GM13976 (cell line): ENCODE results near the gene PPP1R12C.
A peak's percentile ranks its signal among the peaks of the same experiment; 100 is the strongest.

ENCODE experiments used
- DNase-seq: peaks from one replicate; pipeline ENCODE4 v3.0.0; 2012; ENCODE audit warnings: low spot score
- in situ Hi-C: fragments of 300-500 bp; cut with MboI; formaldehyde crosslinking; loops from one replicate; pipeline ENCODE4 v1.12.0; 2022; ENCODE audit warnings: low sequenced_read_pairs, mixed read lengths, inconsistent platforms; ENCODE audit not compliant: unreplicated experiment
- TF ChIP-seq, protein P1 (sequence below): IDR thresholded peaks from 2 replicates; pipeline ENCODE4 v1.5.1; 2012; ENCODE audit warnings: borderline replicate concordance, mild to moderate bottlenecking; ENCODE audit not compliant: insufficient read depth; ENCODE audit errors: extremely low read depth, missing control alignments, control extremely low read depth

PPP1R12C gene

DNA sequence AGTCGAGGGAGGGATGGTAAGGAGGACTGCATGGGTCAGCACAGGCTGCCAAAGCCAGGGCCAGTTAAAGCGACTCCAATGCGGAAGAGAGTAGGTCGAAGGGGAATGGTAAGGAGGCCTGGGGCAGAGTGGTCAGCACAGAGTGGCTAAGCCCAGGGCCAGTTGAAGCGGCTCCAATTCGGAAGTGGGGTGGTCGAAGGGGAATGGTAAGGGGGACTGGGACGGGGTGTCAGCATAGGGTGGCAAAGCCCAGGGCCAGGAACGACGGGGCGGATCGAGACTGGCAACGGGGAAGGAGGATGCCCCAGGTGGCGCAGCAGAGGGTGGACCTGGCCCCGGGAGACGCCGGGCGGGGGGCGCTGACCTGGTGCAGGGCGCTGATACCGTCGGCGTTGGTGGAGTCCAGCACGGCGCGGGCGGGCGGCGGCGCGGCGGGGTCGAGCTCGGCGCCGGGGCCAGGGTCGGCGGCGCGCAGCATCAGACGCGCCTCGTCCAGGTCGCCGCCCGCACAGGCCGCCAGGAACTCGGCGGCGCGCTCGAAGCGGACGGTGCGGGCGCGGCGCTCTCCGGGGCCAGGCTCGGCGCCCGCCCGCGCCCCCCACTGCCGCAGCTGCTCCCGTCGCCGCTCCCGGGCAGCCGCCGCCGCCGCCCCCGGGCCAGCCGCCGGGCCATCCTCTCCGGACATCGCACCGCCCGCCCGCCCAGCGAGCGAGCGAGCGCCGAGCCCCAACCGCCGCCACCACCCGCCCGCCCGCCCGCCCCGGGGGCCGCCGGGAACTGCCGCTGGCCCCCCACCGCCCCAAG, at the start of gene PPP1R12C:
TSS of gene PPP1R12C (minus strand) at position 779 of the 804 bp plus-strand sequence. CDS start at position 685, 94 bp downstream.
- TF ChIP-seq, protein P1, sequence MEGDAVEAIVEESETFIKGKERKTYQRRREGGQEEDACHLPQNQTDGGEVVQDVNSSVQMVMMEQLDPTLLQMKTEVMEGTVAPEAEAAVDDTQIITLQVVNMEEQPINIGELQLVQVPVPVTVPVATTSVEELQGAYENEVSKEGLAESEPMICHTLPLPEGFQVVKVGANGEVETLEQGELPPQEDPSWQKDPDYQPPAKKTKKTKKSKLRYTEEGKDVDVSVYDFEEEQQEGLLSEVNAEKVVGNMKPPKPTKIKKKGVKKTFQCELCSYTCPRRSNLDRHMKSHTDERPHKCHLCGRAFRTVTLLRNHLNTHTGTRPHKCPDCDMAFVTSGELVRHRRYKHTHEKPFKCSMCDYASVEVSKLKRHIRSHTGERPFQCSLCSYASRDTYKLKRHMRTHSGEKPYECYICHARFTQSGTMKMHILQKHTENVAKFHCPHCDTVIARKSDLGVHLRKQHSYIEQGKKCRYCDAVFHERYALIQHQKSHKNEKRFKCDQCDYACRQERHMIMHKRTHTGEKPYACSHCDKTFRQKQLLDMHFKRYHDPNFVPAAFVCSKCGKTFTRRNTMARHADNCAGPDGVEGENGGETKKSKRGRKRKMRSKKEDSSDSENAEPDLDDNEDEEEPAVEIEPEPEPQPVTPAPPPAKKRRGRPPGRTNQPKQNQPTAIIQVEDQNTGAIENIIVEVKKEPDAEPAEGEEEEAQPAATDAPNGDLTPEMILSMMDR: no peak
- in situ Hi-C loops: no loop called here
- no peak for DNase-seq

DNA sequence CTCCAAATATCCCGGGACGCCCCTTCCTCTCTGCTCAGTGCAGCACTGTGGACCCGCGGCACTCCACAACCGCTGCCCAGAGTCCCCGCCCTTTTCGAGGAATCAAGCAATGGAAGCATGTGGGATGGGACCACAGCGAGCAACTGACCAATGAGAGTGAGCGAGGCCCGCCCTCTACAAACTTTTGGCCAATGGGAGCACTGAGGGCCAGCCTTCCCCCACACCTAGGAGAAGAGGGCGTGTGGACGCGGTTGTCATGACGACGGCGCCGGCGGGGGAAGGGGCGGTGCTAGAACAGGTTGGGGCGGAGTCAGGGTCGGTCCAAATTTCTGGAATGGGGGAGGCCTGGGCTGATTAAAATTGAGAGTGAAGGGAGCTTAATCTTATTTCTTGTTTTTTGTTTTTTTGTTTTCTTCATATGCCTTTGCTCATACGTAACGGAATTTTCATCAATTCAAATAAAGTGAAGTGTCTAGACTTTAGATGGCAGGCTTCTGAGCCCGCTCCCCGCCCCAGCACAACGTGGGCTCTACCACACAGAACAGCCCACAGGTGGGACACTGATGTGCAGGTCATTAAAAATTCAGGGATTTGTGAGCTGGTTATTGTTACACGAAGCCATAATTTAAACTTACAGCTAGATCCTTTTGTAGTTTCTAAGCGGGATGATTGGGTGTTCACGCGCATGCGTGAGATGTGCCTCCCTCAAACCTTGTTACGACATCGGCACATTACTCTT, 49.3 kb upstream of the PPP1R12C start, which contains the start of gene DNAAF3:
TSS of gene DNAAF3 (minus strand) at position 84 of the 739 bp plus-strand sequence. CDS start 200 bp downstream, outside the sequence.
- TF ChIP-seq, protein P1: no peak
- peak; percentile 98 for DNase-seq
- in situ Hi-C loops: no loop called here

DNA sequence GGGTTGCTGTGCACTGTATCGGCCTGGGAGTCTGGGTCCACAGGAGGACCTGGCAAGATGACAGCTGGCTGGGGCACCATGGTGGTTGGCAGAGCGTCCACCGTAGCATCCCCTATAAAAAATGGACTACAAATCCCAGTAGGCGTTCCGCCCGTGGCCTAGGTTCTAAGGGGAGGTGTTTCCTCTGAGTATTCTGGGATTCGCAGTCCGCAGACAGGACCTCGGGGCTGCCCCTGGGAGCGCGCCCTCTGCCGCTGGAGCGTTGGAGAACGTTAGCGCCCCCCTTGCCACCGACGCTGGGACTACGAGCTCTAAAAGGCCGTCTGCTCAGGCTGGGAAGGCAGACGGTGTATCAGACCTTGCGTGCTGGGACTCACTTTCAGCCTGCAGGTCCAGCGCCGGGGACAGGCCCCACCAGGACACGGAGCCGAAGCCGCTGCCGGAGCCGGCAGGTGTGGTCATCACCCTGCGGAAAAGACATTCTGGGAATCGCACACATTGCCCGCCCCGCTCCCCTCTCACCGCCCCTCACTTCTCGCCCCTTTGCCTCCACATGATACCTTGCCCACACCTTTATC, 48.6 kb upstream of the PPP1R12C start:
- in situ Hi-C loops: no loop called here
- DNase-seq: peak; percentile 57
- TF ChIP-seq, protein P1: peak; percentile 29

DNA sequence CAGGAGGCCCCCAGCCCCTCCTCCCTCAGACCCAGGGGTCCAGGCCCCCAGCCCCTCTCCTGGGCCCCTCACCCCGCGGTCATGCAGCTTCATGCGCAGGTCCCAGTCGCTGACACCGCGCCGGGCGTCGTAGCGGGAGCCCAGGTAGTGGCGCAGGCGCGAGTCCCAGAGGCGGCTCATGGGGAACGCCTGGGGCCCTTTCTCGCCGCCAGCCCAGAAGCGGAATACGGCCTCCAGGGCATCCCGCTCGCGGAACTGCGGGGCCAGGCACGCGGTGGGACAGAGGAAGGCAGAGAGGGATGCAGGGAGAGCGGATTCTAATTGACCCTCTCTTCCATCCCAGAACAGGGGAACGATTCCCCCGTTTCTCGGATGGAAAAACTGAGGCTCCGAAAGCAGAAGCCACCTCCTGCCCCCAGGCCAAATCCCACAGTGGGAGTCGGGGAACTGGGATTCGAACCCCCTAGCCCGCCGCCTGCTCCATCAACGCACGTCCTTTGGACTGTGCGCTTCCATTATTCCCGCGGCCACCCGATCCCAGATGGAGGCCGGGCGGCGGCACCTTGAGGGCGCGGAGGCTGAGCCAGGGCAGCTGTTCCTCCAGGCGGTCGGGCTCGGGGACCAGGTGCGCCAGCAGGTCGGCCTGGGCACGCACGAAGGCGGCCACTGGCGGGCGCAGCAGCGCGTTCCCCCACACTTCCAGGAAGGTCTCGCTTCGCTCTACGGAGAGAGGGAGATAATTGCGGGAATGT, 44.3 kb upstream of the PPP1R12C start:
- TF ChIP-seq, protein P1: no peak
- DNase-seq: no peak
- in situ Hi-C loops: no loop called here

DNA sequence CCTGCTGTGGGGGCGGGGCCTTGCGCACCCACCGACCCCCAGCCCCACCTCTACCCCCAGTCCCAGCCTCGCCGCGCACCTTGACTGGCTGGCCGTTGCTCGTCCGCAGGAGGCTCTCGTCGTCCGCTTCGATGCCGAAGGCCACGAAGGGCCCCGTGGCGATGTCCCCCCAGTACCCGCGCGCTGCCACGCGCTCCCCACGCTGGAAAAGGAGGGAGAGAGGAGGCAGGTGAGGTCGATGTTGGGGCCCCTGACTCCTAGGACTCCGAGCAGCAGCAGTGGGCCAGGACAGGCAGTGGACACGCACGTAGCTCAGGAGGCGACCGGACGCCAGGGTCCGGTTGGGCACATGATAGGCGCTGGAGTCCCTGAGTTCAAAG, 43.5 kb upstream of the PPP1R12C start:
- no peak for DNase-seq
- TF ChIP-seq, protein P1: no peak
- in situ Hi-C loops: no loop called here
